NCI-H446 treated with DMSO at 0.1 percent for 48 hours (cell line): ENCODE results near the gene AGAP1.
"Not testable (repeated sequence)": the region's sequence is repeated elsewhere in the genome, so short reads cannot be mapped to it uniquely, and the experiment has no call there.

Experiments
- DNase-seq: peaks from one replicate; lab custom pipeline; 2025; lab: John Stamatoyannopoulos, UW

AGAP1 gene

DNA sequence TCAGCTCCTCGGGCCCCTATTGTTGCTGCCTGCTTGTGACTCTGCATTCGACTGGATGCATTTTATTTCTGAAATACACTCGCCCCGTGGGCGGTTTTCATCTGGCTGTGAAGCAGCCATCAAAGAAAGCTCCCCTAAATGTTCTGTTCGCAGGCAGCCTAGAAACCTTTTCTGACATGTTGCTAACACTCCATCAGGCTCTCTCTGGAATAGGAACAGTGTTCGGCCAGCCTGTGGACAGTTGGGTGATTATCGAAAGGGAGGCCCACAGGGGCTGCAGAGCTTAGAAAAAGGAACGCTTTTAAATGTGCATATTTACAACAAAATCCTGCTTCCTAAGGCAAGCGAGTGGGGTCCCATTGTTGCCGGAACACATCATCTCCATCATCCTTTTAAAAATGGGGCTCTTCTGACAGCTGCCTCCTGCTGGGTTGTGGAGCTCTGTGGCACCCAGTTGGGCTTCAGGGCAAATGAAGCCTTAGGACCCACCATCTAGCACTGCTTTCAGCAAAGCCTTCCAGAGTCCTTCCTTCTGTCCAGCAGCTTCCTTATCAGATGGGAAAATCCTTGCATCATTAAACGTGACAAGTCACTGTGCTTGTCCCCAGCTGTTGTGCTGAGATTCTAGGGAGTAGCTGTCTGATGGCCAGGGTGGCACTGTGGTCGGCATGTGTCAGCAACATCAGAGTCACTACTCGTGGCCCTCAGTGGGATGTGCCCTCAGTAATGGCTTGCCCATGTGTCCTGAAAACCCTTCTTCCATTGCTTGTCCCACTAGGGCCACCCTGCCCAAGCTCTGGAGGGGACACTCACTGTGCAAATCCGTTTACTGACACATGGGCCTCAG lies 571.7 kb downstream of the AGAP1 start:
- DNase-seq = no peak

DNA sequence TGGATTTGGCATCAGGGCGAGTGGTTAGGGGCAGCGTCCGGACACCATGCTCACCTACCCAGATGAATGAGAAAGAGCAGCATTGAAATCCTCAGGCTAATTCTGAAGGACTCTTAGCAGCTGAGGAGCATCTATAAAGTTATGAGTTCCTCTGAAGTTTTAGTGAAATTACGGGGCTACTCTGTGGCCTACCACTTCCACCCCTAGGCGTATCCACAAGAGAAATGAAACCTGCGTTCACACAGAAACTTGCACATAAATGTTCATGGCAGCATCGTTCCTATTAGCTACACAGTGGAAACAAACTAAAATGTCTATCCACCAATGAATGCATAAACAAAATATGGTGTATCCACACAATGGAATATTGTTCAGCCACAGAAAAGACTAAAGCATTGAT lies 576.4 kb downstream of the AGAP1 start:
- no peak for DNase-seq

DNA sequence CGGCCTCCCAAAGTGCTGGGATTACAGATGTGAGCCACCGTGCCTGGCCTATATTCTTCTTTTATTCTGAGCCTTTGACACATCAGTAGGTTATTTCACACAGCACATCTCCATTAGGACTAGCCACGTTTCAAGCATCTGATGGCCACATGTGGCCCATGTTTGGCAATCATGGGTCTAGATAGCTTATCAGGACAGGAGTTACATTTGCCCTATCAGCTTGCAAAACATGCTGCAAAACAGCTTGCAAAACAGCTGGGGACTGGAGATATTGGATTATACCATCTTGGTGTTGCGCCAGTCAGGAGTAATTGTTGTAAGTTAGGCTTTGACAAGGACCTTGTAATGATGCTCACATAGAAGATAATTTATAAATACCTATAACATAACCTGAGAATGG lies 579.4 kb downstream of the AGAP1 start:
- DNase-seq = no peak

DNA sequence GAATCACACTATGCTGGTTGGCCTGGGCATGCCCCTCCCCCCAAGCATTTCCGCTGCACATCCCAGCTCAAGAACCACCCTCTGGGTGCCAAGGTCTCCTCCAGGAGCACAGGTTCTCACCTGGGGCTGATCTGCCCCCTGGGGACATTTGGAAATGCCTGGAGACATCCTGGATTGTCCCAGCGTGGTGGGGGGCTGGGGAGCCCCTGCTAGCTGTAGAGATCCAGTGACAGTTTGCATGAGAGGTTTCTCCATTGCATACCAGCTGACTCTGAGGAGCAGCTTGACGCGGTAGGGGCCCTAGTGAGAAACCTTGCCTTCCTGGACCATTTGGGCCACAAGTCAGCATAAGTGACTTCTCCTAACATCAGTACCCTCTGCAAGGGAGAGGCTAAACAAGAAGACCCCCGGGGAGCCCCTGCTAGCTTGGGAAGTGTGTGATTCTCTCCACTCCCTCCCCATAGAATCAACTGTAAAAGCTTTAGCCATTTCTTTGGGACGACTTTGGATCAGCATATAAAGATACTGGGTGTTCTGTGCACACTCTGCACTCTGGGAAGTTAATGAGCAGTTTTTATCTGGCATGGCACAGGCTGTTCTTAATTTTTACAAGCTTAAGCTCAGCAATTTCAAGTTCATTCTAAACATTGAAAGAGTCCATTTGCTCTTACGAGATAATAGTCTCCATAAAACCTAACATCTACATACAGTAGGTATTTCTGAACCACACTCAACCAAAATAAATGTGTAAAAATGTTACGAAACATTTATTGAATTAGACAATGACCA lies 580.2 kb downstream of the AGAP1 start:
- no peak for DNase-seq

DNA sequence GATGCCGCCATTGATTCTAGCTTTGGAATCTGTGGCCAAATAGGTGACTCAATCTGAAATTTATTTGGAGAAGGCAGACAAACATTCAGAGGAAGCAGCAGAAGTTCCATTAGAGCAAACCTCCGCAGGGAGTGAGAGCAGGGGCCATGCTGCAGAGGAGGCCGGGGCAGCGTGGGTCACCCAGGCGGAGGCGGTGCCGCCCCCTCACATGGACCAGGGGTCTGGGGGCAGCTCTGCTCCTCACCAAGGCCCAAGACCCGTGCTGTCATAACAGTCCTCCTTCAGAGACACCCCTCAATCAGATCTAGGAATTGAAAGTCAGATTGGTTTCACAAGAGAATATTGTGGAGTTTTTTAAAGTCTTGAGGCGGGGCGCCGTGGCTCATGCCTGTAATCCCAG lies 582.0 kb downstream of the AGAP1 start:
- no peak for DNase-seq

DNA sequence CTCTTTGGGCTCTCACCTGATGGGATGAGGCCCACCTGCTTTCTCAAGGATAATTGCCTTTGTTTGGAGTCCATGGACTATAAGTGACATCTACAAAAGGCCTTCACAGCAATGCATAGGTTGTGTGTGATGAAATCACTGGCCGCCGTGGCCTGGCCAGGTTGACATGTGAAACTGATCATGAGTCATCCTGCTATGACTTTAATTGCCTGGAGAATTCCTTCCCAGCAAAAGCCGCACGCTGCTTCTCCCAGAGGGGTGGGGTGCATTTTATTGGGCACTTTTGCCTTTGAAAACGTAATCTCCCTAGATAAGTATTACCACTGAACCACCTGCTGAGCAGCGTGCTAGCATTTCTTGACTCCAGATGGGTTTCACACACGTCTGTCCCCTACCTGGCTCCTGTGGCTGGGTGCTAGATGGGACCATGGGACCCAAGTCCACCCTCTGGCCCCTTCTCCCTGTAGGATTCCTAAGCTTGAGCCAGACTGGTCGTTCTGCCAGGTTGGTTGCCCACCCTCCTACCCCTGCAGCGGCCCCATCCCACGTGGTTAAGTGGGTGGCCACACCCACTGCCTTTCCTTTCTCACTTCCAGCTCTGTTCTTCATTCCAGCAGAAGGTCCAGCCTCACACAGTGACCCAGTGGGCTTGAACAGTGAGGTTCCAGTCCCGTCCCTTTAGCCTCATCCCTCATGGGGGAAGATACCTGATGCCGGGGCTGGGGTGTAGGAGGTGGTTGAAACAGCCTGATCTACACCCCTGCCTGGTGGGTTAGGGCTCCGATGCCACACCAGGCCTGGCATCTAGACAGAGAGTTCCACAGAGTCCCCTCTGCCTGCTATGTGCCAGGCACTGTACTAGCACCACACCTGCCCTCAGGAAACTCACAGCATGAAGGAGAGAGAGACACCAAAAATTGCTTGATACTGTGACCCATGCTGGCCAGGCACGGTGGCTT lies 584.7 kb downstream of the AGAP1 start:
- no peak for DNase-seq

DNA sequence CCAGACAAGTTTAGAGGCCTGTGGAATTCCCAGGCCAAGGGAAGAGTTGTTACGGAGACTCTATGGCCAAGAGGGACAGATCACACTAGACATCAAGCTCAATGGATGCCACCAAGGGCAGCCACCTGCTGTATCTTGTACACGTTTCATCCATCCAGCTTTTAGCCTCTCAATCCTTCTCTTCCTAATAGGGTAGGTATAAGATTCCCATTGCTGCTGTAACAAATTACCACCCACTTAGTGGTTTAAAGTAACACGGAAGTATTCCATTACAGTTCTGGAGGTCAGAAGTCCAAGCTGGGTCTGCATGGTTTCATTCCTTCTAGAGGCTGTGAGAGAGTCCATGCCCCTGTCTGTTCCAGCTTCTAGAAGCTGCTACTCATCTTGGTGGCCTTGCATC lies 586.6 kb downstream of the AGAP1 start:
- no peak for DNase-seq

DNA sequence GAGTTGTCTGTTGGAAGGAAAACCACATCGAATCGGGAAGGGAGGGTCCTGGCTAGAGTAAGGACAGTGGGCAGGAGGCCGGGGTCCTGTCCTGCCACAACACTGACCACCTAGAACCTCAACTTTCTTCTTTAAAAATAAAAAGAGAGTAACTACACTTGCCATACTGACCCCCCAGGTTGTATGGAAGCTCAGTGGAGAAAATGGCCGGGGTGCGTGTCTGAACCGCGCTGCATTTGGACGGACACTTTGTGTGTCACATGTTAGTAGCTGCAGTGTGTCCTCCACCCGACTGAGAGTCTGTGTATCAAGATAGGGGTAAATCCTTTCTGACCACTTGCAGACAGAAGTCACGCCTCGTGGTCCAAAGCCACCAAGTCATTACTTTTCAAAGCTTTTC lies 587.3 kb downstream of the AGAP1 start:
- DNase-seq = no peak

DNA sequence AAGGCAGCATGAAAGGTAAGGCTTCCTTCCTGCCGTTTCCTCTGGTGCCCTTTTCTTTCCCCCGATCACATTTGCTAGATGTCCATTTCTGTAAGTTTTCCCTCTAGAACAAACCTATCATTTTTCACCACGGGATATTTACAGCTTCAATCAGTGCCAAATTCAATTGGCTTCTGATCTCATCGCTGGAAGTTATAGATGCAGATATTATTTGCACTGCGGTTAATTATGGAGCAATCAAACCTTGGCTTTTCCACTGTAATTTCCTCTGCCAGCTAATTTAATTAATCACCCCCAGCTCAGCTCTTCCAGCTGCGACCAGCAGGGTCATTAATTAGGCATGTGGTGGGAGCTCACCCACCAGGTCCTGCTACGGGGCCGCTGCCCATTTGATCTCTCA lies 588.2 kb downstream of the AGAP1 start:
- DNase-seq = no peak

DNA sequence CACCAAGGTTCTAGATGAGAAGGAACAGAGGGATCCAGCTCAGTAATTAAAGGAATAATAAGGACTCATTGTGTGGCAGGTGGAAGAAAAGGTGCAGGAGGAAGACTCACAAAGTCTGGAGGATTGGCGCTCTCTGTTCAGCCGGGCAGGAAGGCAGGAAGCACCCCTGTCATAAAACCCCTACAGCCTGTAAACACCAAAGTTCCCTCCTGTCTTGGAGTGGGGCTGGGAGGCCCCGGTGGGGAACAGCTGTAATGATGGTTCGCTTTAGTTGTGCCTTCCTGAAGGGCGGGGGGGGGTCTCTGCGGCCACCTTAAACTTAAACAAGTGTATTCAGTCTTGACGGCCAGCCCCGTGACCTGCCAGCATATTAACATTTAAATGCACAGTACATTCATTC lies 590.1 kb downstream of the AGAP1 start:
- no peak for DNase-seq

DNA sequence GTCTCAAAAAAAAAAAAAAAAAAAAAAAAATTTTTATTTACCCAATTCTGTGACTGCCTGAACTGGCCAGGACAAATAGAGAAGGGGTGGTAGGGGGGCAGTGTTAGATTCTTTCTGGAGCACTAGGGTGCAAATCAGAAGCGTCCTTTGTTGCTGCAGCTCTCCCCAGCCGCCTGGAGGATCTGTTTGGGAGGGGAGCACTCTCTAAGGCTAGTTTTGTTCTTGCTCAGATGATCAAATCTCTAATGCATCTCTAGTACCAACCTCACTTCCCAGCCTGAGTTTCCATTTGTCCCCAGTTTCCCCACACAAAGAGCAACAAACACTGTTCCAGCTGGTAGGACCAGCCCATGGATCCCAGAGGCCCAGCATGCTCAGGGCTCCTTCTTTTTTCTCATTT lies 591.4 kb downstream of the AGAP1 start:
- no peak for DNase-seq

DNA sequence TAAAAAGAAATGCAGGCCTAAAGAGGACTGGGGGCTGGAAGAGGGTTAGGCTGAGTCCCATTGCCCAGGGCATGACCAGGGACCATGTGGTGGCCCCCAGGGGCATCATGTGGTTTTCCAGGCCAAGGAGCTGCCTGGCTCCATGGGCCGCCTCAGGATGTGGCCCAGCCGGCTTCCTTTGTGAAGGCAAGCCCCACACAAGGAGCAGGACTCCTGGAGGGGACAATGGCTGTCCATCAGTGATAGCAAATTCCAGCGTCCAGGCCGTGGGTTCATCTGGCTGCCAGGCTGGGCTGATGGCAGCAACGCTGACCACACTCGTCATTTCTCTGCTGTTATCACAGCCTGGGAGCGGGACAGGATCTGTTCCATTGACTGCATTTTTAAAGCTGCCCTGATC lies 591.8 kb downstream of the AGAP1 start:
- DNase-seq = no peak

DNA sequence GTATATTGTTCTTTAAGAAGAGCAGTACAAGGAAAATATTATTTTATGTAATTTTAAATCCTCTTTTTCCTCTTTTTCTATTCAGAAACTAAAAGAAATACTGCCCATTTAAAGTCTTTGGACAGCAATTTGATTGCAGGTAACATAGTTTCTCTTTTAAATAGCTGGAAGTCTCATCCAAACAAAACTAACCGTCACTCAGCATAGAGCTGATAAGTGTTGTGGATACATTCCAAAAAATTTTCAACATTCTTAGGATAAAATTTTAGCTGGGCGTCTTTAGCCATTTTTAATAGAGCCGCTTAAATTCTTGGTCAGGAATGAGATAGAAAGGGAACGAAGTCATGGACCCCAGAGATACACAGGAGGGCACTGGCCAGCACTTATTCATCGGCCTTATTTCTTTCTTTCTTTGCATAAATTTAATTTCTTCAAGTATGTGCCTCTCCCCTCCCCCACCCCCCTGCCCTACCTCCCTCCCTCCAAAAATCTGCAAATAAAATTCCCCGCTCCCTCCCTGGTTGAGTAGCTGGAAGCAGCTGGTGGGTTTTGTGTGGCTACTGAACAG lies 592.6 kb downstream of the AGAP1 start:
- no peak for DNase-seq

DNA sequence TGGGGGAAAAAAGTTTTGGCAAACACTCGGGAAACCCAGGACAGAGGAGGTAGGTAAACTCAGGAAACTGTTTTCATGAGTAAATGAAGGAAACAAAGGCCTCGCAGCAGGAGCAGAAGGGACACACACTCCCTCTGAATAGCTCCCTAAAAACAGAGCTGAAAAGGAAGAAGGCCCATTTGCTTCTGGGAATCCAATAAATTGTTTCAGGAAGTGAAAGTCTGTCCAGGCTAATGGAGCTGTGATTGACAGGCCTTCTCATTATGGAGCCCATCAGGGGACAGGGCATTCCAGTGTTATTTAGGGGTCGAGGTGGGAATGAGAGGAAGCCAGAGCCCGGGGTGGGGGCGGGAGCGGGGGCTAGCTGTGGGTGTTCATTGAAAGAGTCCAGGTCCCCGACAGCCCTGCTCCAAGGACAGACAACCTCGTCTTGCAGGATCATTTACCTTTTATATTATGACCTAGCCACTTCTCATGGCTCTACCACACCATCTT lies 593.2 kb downstream of the AGAP1 start:
- DNase-seq = no peak

DNA sequence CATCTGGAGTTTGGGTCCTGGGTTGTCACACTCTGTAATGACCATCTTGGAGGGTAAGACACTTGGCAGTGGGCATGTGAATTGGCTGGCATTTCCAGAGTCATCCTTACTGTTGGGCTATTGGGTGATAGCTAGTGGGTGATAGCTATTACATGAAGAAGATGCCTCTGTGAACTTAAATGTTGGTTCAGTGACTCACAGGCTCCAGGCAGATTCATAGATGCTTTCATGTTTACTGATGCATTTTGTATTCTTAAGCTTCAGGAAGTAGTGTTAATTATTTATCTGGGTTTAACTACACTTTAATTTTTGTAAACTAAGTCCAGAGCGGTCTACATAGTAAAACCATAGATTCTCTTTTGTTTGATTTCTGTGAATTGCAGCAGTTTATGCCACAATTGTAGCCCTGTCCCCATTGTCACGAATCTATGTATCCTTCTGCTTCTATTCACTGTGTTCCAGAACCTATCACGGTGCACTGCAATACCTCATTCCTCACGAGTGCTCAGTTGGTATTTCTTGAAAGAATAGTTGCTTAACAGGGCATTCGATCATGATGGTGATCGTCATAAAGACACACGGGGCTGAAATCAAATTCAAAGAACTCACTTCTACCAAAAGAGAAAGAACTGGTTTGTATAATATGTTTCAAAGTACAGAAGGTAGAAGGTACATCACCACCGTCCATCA lies 594.7 kb downstream of the AGAP1 start:
- no peak for DNase-seq

DNA sequence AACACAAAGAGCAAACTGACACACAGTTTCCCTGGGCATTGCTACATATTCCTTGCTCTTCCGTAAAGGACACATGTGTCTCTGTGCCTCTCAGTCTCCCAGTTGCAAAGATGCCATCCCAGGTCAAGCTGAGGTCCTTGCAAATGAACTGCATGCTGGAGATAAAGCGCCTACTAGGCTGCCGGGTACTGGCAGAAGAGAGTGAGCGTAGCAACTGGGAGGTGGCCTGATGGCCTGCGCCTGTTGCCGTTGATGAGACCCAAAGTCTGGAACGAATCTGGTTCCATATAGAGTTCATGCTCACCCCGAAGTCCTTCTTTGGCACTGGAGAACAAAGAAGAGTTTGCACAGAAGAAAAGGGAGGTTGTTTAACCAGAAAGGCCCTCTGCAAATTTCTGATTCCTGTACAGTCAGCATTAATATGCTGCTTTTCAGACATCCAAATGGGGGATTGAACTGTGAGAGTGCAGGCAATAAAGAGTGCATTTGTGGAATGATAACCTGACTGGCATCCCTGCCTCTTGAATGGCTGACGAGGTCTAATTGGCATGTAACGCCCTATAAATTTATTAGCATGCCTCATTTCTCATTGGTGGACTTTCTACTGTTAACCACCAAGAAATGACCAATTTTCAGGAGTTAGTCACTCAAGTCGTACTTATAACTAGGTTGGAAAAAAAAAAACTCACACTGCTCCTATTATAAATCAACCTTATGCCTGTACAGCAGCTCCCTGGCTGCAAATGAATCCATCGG lies 595.6 kb downstream of the AGAP1 start:
- DNase-seq = no peak

DNA sequence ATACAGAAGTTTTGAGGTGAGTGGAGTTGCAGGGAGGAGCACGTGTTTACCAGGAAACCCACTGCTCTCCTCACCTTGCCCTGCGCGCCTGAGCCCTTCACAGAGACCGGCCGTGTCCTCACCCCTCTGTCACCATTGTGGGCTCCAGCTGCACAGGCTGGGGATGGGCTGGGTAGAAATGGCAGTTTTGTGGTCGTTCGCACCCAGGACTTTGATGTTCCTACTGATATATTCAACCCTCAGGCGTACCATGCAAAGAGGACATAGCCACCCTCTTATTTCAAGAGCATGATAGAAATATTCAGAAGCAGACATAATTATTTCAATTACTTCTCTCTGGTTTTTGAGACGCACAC lies 596.2 kb downstream of the AGAP1 start:
- DNase-seq = no peak

DNA sequence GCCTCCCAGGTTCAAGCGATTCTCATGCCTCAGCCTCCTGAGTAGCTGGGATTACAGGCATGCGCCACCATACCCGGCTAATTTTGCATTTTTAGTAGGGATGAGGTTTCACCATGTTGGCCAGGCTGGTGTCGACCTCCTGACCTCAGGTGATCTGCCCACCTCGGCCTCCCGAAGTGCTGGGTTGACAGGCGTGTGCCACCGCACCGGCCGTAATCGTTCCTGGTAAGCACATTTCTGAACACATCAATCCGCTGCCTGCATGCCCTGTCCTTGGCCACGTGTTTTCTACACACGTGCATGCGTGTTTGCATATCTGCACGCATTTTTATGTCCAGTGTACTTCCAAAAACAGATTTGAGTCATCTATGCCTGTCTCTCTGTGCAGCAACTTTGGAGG lies 597.0 kb downstream of the AGAP1 start:
- DNase-seq = not testable (repeated sequence)

DNA sequence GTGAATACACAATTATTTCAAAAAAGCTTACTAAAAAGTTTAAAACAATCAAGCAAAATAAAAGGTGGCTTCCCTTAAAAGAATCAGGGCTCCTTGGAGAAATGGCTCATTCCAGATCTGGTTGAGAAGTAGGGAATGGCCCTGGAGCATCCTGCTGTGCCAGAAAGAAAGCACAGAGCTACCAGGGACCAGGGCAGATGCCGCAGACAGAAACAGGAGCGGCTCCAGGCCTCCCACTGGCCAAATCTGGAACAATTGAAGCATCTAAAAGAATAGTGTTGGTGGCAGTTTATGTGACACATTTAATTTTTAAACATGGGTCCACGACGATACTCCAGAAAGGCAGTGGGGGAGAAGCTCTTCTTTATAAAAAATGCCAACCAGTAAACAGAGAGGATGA lies 598.9 kb downstream of the AGAP1 start:
- DNase-seq = no peak

DNA sequence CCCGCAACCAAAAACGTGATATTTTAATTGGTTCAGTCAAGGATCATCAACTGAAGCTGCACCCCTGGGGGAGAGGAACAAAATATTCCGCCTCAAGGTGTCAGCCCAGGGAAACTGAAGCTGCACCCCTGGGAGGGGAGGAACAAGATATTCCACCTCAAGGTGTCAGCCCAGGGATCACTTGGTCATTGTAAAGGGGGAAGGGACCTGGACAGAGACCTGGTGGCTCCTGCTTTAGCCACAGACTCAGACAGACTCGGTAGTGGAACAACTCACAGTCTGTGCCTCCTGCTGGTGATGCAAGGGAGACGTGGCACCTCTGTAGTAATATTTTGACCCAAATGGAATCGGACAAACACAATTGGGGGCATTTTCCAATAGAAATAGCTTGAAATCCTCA lies 599.3 kb downstream of the AGAP1 start:
- DNase-seq = no peak

DNA sequence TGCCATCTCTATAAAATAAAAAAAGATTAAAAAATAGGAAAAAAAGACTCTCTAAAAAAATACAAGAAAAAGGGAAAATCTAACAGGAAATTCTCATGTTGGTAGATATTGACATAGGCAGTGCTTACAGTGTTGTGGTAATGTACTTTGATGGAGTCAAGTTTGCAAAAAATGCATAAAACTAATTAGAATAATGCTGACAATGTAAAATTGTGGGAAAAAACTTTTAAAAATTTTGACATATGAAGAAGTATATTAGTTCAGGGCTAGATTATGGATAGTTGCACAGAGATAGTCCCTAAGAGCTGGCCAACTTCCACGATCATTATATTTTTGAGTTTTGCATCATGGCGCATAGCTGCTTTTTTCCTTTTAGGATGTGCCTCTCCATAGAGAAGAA lies 601.7 kb downstream of the AGAP1 start:
- no peak for DNase-seq
